Astrocyte of the spinal cord (primary cell): Measurements from ENCODE around the gene NKD2.

Source experiments
- DNase-seq: peaks from one replicate; pipeline ENCODE4 v3.0.0; 2011; ENCODE audit warnings: low read depth, low spot score
- H3K4me3 ChIP-seq: 2 replicates; pipeline ENCODE4 v1.5.1; 2011; ENCODE audit warnings: low read depth, mild to moderate bottlenecking, low read length, moderate library complexity
- in situ Hi-C: cut with HindIII; loops from 2 replicates; pipeline ENCODE4 v1.10.0; 2017; ENCODE audit warnings: low sequenced_read_pairs
- TF ChIP-seq, protein P1 (sequence below): IDR thresholded peaks from 2 replicates; pipeline ENCODE4 v1.5.1; 2012; ENCODE audit warnings: low read depth, mild to moderate bottlenecking, low read length, inconsistent platforms

NKD2 gene

GRCh38 chr5:1051366-1051720 is 42.7 kb downstream of the NKD2 start:
- TF ChIP-seq, protein P1, sequence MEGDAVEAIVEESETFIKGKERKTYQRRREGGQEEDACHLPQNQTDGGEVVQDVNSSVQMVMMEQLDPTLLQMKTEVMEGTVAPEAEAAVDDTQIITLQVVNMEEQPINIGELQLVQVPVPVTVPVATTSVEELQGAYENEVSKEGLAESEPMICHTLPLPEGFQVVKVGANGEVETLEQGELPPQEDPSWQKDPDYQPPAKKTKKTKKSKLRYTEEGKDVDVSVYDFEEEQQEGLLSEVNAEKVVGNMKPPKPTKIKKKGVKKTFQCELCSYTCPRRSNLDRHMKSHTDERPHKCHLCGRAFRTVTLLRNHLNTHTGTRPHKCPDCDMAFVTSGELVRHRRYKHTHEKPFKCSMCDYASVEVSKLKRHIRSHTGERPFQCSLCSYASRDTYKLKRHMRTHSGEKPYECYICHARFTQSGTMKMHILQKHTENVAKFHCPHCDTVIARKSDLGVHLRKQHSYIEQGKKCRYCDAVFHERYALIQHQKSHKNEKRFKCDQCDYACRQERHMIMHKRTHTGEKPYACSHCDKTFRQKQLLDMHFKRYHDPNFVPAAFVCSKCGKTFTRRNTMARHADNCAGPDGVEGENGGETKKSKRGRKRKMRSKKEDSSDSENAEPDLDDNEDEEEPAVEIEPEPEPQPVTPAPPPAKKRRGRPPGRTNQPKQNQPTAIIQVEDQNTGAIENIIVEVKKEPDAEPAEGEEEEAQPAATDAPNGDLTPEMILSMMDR = no peak
- no peak overlapping the region for H3K4me3 ChIP-seq
- in situ Hi-C loops = no loop called here
- no peak for DNase-seq

DNA sequence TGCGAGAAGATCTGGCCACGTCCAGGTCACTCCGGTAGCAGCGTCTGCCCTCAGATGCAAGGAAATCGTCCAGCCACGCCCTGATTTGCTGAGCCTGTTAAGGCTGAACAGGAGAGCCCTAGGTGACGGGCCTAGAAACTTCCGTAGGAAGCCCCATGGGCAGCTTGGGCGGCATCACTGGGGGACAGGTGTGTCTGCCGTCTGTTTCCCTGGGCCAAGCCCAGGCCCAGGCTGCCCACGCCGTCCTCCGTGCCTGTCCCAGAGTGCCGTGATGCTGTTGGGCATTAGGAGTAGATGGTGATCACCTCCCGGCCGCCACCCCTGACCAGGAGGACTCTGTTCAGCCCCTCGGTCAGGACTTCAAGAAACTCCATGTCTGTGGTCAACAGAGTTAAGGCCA is 43.5 kb downstream of the NKD2 start:
- in situ Hi-C loops = no loop called here
- no peak overlapping the region for H3K4me3 ChIP-seq
- no peak for DNase-seq
- TF ChIP-seq, protein P1 = no peak

- TF ChIP-seq, protein P1 = no peak
- no peak for DNase-seq
- no peak overlapping the region for H3K4me3 ChIP-seq
- in situ Hi-C loops = no loop called here
Measured at GRCh38 chr5:1052641-1053390, 44.2 kb downstream of the NKD2 start.

- no peak for DNase-seq
- TF ChIP-seq, protein P1 = no peak
- in situ Hi-C loops = no loop called here
- no peak overlapping the region for H3K4me3 ChIP-seq
Measured at GRCh38 chr5:1053391-1054017, 44.9 kb downstream of the NKD2 start.

DNA sequence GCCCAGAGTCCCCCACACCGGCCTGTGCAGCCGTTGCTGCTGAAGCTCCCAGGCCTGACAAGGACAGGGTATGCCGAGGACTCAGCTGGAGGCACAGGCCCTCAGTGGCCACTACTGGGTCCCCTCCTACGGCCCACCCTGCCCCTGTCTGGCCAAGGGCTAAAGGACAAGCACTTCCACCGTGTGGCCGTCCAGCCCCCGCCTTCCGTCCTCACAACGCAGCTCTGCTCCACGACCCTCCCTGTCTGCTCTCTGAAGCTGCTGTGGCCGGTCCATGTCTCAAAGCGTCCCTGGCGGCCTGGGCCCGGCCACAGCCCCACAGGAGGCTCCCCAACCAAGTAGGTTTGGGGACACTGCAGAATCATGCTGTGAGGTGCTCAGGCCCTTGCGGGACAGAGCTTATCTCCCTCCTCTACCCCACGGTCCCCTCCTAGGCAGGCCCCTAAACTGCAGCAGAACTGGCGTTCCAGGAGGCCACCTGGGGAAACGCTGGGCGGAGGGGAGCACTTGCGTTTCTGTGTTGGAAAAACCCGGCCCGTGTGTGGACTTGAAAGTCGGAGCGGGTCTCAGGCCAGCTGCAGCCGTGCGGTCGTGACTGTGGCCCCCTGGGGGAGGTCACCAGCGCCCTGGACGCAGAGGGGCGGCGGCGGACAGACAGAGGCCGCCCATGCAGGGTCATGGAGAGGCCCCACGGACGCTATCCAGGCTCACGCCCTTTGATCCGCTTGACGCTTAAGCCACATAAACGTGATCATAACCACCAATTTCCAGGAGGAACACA is 45.6 kb downstream of the NKD2 start:
- in situ Hi-C loops = no loop called here
- no peak for DNase-seq
- TF ChIP-seq, protein P1 = no peak
- no peak overlapping the region for H3K4me3 ChIP-seq

DNA sequence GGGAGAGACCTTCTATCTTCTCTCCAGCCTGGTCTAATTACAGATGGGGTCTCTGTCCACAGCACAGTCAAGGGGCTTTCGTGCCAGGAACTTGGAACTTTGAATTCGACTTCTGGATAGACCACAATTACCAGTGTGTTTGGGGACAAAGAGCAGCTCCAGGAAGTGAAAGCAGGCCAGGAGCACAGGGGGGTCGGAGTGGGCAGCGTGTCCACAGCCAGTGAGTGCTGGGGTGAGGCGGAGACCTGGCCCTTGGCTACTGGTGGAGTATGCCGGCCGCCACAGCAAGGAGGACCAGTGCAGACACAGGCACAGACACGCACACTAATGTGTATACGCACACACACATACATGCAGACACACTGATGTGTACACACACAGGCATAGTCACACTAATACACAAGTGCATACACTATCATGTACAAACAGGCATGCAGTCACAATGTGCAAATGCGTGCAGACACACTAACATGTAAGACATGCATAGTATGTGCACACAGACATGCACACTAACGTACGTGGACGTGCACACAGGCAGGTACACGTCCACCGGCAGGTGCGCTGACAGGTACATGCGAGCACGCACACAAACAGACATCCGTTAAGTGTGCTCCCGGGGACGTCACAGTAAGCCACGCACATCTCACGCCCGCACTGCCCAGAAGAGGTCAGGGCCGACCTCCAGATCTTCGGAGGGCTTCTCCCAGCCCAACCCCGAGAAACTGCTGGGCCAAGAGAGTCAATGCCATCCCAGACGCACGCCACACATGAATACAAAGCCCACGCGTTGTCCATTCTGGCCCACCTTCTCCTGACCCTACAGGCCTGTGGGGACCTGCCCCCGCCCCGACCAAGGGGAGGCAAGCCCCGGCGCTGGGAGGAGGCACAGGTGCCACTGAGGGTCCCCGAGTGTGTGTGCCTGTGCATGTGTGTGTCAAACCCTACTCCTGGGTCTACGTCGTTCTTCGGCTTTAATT is 46.5 kb downstream of the NKD2 start:
- TF ChIP-seq, protein P1 = no peak
- no peak overlapping the region for H3K4me3 ChIP-seq
- in situ Hi-C loops = no loop called here
- DNase-seq = no peak
